Forelimb muscle (tissue), 1 donor: ENCODE measurements around the gene CCT5. TPM values are rescaled to one million over a fixed set of nuclear protein-coding genes. Genes with fewer than 3 reads are reported as not detected.
"Not testable (repeated sequence)": the region's sequence is repeated elsewhere in the genome, so short reads cannot be mapped to it uniquely, and the experiment has no call there.

Source experiments
- DNase-seq: peaks from one replicate; pipeline ENCODE4 v3.0.0-alpha.2; 2013; ENCODE audit warnings: low read depth
- polyA plus RNA-seq: library from polyadenylated mRNA; unstranded; fragments of 120-200 nt; gene quantifications from one replicate; pipeline ENCODE4 v1.2.1, GENCODE V29; 2013; ENCODE audit not compliant: insufficient read length

The CCT5 gene
- polyA plus RNA-seq, 1 donor, result 159 TPM

GRCh38 chr5:10301266-10301665, 51.2 kb downstream of the CCT5 start:
- no peak for DNase-seq

- no peak for DNase-seq
These were observed 51.9 kb downstream of the CCT5 start for GRCh38 chr5:10301842-10302610.

- DNase-seq, result no peak
These were observed 53.1 kb downstream of the CCT5 start for GRCh38 chr5:10303201-10303600.

- DNase-seq, result no peak
These were observed 53.7 kb downstream of the CCT5 start for GRCh38 chr5:10303699-10304170.

- DNase-seq, result no peak
These were observed 54.9 kb downstream of the CCT5 start for GRCh38 chr5:10304932-10305331.

GRCh38 chr5:10306114-10306513, 56.0 kb downstream of the CCT5 start:
- DNase-seq, result no peak

- DNase-seq, result no peak
These were observed 56.7 kb downstream of the CCT5 start for GRCh38 chr5:10306806-10307205.

GRCh38 chr5:10307206-10308148, 57.4 kb downstream of the CCT5 start, which contains the start of gene CMBL:
TSS of gene CMBL (minus strand) at chr5:10307902. CDS start at chr5:10290762, 17,140 bp downstream.
- no peak for DNase-seq

- DNase-seq, result no peak
These were observed 58.8 kb downstream of the CCT5 start for GRCh38 chr5:10308844-10309243.

- DNase-seq, result no peak
These were observed 60.1 kb downstream of the CCT5 start for GRCh38 chr5:10310066-10310779.

GRCh38 chr5:10310835-10311570, 60.9 kb downstream of the CCT5 start:
- DNase-seq, result not testable (repeated sequence)

GRCh38 chr5:10311595-10312425, 61.7 kb downstream of the CCT5 start:
- no peak for DNase-seq

- DNase-seq, result no peak
These were observed 65.1 kb downstream of the CCT5 start for GRCh38 chr5:10315201-10315600.

Other genes with a start within 250 kb of the CCT5 start
- 10.3 TPM for gene ATPSCKMT, start 392 bp upstream of the CCT5 start, polyA plus RNA-seq
- 119 TPM for gene CMBL, start 57.6 kb downstream of the CCT5 start, polyA plus RNA-seq
- 101 TPM for gene MARCHF6, start 103.4 kb downstream of the CCT5 start, polyA plus RNA-seq
- not detected for gene ROPN1L, start 191.6 kb downstream of the CCT5 start, polyA plus RNA-seq